Camera-type eye (tissue), 1 donor: Measurements from ENCODE around the gene DRD4. TPM values are rescaled to one million over a fixed set of nuclear protein-coding genes. Genes with fewer than 3 reads are reported as not detected.

Experiments
- total RNA-seq: library from RNA; depleted of rRNA; stranded (reverse); fragments of >200 nt; gene quantifications from one replicate; pipeline ENCODE4 v1.2.3, GENCODE V29; 2014

The DRD4 gene
- total RNA-seq, result 1.2 TPM

DNA sequence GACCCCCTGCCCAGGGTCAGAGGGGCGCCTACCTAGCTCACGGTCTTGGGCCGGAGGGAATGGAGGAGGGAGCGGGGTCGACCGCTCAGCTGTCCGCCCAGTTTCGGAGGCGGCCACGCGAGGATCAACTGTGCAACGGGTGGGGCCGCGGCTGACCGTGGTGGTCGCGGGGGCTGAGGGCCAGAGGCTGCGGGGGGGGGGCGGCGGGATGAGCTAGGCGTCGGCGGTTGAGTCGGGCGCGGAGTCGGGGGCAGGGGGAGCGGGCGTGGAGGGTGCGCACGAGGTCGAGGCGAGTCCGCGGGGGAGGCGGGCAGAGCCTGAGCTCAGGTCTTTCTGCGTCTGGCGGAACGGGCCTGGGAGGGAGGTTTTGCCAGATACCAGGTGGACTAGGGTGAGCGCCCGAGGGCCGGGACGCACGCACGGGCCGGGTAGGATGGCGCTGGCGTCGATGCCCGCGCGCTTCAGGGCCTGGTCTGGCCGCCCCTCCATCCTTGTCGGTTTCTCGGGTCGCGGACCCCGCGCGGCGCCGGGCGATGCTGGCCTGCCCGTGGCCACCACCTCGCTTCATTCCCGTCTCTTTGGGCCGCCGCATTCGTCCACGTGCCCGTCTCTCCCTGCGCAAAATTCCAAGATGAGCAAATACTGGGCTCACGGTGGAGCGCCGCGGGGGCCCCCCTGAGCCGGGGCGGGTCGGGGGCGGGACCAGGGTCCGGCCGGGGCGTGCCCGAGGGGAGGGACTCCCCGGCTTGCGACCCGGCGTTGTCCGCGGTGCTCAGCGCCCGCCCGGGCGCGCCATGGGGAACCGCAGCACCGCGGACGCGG, at the start of gene DRD4:
TSS of gene DRD4 (plus strand) at position 759 of the 822 bp plus-strand sequence. CDS start at position 795, 36 bp downstream.

GRCh38 chr11:615504-616319, 21.4 kb upstream of the DRD4 start, which contains the start of gene IRF7:
TSS of gene IRF7 (minus strand) at chr11:615950. CDS start at chr11:615364, 586 bp downstream.

DNA sequence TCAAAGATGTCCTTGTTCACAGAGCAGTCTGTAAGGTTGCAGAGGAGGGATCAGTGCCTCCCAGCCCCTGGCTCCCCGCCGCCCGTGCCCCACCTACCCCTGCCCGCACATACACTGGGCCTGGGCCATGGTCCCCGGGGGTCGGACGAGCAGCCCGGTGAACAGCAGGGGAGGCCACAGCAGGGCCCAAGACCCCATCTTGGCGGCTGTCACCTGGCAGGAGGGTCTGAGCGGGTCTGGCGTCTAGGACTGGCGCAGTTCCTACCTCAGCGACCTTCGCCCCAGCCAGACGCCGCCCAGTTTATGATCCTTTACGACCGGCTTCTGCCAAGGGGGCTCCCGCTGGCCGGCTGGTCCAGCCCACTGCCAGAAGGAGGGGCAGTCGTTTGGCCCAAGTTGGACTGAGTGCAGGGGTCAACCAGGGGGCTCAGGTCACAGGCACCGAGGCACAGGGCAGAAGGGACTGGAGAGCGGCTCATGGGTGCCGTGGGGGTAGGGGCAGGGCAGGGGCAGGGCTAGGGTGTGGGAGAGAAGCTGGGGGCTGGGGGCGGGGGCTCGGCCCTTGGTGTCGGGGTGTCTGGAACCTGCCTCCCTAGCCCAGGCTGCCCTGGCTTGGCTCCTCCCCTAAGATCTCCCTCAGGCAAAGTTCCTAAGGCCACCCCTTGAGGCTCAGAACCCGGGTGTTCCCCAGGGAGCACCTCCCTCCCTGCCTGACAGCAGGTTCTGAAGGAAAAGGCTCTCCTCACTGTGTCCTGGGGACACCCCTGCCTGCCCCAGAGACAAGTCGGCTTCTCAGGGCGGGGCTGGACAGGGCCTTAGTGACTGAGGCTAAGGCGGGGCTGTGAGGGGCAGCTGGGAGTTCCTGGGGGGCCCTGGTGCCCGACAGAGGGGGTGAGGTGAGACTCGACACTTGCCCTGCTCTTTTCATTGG, 12.1 kb upstream of the DRD4 start, which contains the start of gene CDHR5:
TSS of gene CDHR5 (minus strand) at position 251 of the 931 bp plus-strand sequence. CDS start at position 198, 53 bp downstream.

DNA sequence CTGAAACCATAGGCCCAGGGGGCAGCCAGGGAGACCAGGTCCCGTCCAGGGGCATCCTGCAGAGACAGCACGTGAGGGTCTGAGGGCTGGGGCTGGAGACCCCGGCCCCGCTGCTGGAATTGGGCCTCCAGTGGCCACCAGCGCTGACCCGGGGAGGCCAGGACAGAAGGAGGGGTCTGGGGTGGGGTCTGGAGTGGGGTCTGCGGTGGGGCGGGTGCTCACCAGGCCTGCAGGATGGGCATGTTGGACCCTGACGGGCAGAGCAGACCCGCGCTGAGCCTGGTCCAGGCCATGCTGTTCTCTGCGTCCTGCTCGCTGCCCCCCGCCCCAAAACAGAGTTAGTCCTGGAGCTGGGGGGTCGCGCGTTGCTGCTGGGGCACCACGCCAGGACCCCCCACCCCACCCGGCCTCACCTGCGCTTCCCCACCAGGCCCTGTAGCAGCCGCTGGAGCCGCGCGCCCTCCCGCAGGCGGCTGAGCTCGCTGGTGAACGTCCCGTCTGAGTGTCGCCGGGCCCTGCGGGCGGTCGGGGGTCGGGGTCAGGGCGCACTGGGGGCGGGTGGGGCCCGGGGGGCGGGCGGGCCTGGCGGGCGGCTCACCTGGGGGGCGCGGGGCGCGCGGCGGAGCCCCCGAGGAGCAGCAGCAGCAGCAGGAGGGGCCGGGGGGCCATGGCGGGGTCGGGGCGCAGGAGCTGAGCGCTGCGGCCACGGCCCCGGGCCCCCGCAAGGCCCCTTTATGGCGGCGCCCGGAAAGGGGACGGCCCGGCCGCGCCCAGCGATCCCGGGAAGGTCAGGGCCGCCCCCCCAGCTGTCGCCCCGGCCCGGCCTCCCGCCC, 10.4 kb upstream of the DRD4 start, which contains the start of gene SCT:
TSS of gene SCT (minus strand) at position 707 of the 833 bp plus-strand sequence. CDS start at position 669, 38 bp downstream.

Other genes starting within 250 kb of the DRD4 start
- gene PKP3, start 243.1 kb upstream of the DRD4 start, total RNA-seq, result 5.5 TPM
- 13.3 TPM for gene SIGIRR, start 222.3 kb upstream of the DRD4 start, total RNA-seq
- gene ANO9, start 195.3 kb upstream of the DRD4 start, total RNA-seq, result 1.4 TPM
- gene PTDSS2, start 187.0 kb upstream of the DRD4 start, total RNA-seq, result 36.4 TPM
- gene RNH1, start 130.0 kb upstream of the DRD4 start, total RNA-seq, result 116 TPM
- 26.4 TPM for gene HRAS, start 101.7 kb upstream of the DRD4 start, total RNA-seq
- gene LRRC56, start 99.7 kb upstream of the DRD4 start, total RNA-seq, result 1.2 TPM
- gene LMNTD2, start 76.5 kb upstream of the DRD4 start, total RNA-seq, result 0.33 TPM
- gene RASSF7, start 76.3 kb upstream of the DRD4 start, total RNA-seq, result 10.8 TPM
- 34.7 TPM for gene PHRF1, start 60.8 kb upstream of the DRD4 start, total RNA-seq
- 12.1 TPM for gene IRF7, start 21.3 kb upstream of the DRD4 start, total RNA-seq
- gene CDHR5, start 12.3 kb upstream of the DRD4 start, total RNA-seq, result 0.88 TPM
- not detected for gene SCT, start 10.1 kb upstream of the DRD4 start, total RNA-seq
- gene DEAF1, start 58.0 kb downstream of the DRD4 start, total RNA-seq, result 31.4 TPM
- gene TMEM80, start 58.5 kb downstream of the DRD4 start, total RNA-seq, result 18.5 TPM
- 14.1 TPM for gene EPS8L2, start 69.0 kb downstream of the DRD4 start, total RNA-seq
- gene TALDO1, start 110.2 kb downstream of the DRD4 start, total RNA-seq, result 91.0 TPM
- gene GATD1, start 140.2 kb downstream of the DRD4 start, total RNA-seq, result 42.8 TPM
- gene CEND1, start 152.8 kb downstream of the DRD4 start, total RNA-seq, result 6.4 TPM
- 27.7 TPM for gene SLC25A22, start 161.0 kb downstream of the DRD4 start, total RNA-seq
- 17.8 TPM for gene PIDD1, start 168.0 kb downstream of the DRD4 start, total RNA-seq
- gene RPLP2, start 172.7 kb downstream of the DRD4 start, total RNA-seq, result 169 TPM
- gene PNPLA2, start 181.6 kb downstream of the DRD4 start, total RNA-seq, result 28.0 TPM
- 9.5 TPM for gene CRACR2B, start 190.7 kb downstream of the DRD4 start, total RNA-seq
- 149 TPM for gene CD151, start 195.7 kb downstream of the DRD4 start, total RNA-seq
- 23.9 TPM for gene POLR2L, start 205.3 kb downstream of the DRD4 start, total RNA-seq
- gene TSPAN4, start 205.6 kb downstream of the DRD4 start, total RNA-seq, result 62.2 TPM